GM21447 (cell line): ENCODE measurements around the gene BCL2L1.

Source experiments
- ATAC-seq: cut with Tn5 transposase; IDR thresholded peaks from one replicate; pipeline ENCODE4 v1.9.1; 2021; ENCODE audit not compliant: unreplicated experiment

BCL2L1 gene

GRCh38 chr20:31615416-31615815, 107.3 kb downstream of the BCL2L1 start:
- no peak for ATAC-seq
